T-helper 1 cell (primary cell): Measurements from ENCODE around the gene KAT5.
"Not testable (repeated sequence)": the region's sequence is repeated elsewhere in the genome, so short reads cannot be mapped to it uniquely, and the experiment has no call there.

Experiments used
- DNase-seq, 5 donors: peaks; one replicate each; pipeline ENCODE4 v3.0.0-alpha.2; 2012 to 2020

Gene KAT5

GRCh38 chr11:65710421-65710820, 1.6 kb upstream of the KAT5 start:
- DNase-seq = no peak

GRCh38 chr11:65712633-65713076, 603 bp downstream of the KAT5 start:
- no peak for DNase-seq

GRCh38 chr11:65713212-65713969, 1.3 kb downstream of the KAT5 start:
- DNase-seq = no peak

GRCh38 chr11:65714433-65714832, 2.4 kb downstream of the KAT5 start:
- no peak for DNase-seq

- no peak for DNase-seq
These were observed 4.2 kb downstream of the KAT5 start for GRCh38 chr11:65716302-65716701.

GRCh38 chr11:65716774-65717405, 4.8 kb downstream of the KAT5 start:
- no peak for DNase-seq

- DNase-seq = no peak
These were observed 5.9 kb downstream of the KAT5 start for GRCh38 chr11:65717906-65718305.

GRCh38 chr11:65718531-65718930, 6.5 kb downstream of the KAT5 start:
- DNase-seq = no peak

GRCh38 chr11:65718964-65719492, 7.0 kb downstream of the KAT5 start:
- DNase-seq = no peak

- peak in 1 of 5 donors; percentile 22 for DNase-seq
These were observed 7.8 kb downstream of the KAT5 start for GRCh38 chr11:65719871-65720210.

GRCh38 chr11:65720211-65720934, 8.3 kb downstream of the KAT5 start, which contains the start of gene RNASEH2C:
RNASEH2C (minus strand) TSS chr11:65720798; CDS start chr11:65720758, 40 bp downstream.
- peak; percentile 48 to 86 (median 69) for DNase-seq

GRCh38 chr11:65722261-65722660, 10.2 kb downstream of the KAT5 start:
- DNase-seq = no peak

- no peak for DNase-seq
These were observed 14.6 kb downstream of the KAT5 start for GRCh38 chr11:65726660-65727059.

GRCh38 chr11:65727865-65728264, 15.8 kb downstream of the KAT5 start:
- no peak for DNase-seq

- DNase-seq = no peak
These were observed 18.4 kb downstream of the KAT5 start for GRCh38 chr11:65730461-65730860.

GRCh38 chr11:65735111-65735510, 23.1 kb downstream of the KAT5 start:
- not testable (repeated sequence) for DNase-seq

- DNase-seq = no peak
These were observed 24.8 kb downstream of the KAT5 start for GRCh38 chr11:65736810-65737209.

- no peak for DNase-seq
These were observed 27.0 kb downstream of the KAT5 start for GRCh38 chr11:65739022-65739421.

GRCh38 chr11:65741185-65741584, 29.1 kb downstream of the KAT5 start:
- no peak for DNase-seq

GRCh38 chr11:65742353-65742752, 30.3 kb downstream of the KAT5 start:
- DNase-seq = no peak

- DNase-seq = no peak
These were observed 31.6 kb downstream of the KAT5 start for GRCh38 chr11:65743681-65744025.

GRCh38 chr11:65744026-65744698, 32.1 kb downstream of the KAT5 start:
- no peak for DNase-seq

- no peak for DNase-seq
These were observed 32.6 kb downstream of the KAT5 start for GRCh38 chr11:65744699-65745042.
